ENCODE measurements around the gene MAML2. TPM values are rescaled to one million over a fixed set of nuclear protein-coding genes. Genes with fewer than 3 reads are reported as not detected.

Gene MAML2
- total and polyA plus RNA-seq, 9 of the 15 experiments (the other 6 are each of a cell fraction or from before 2014, with no cell fraction given): 0.79 to 6.8 (median 4.8) TPM

DNA sequence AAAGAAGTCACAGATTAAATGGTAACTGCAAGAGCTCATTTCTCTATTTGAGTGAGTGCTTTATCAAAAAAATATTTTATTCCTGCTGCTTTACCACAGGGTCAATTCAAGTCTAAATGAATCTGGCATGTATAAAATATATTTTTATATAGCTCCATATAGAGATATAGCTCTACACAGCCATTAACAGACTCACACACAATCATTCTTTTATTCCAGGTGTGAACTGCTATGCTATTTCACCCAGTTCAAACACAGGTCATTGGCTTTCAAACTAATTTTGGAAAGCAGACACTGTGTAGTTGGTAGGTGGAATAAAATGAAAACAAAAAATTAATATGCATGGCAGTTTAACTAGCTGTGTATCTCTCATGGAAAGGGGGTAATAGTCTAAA is 63.1 kb downstream of the MAML2 start:
- intact Hi-C loops (cut with micrococcal nuclease): loop anchor here (5.0 kb wide), 1 partner anchor 62 kb away; the partner anchor contains the start of gene MAML2
- Histone ChIP-seq H3K79me2 (ENCODE audit: control insufficient read depth, insufficient read depth, low read length) (no peaks in the 10 kb centered on the region; the same call in 2 of the 3 replicates), H4K20me1 (replicated peaks; ENCODE audit: control insufficient read depth, insufficient read depth, low read length) (no peaks in the 10 kb centered on the region), H3K27me3 (ENCODE audit: control insufficient read depth in 2 of 2, insufficient read depth in 2 of 2, low read length in 2 of 2) (no peaks in the 10 kb centered on the region), H3K27ac (ENCODE audit: extremely low read depth, low read depth, low read length) (peak overlapping the region; percentile 62; the same call in 1 of the 3 replicates), H3K9me1 (ENCODE audit: control insufficient read depth, insufficient read depth, low read length) (no peaks in the 10 kb centered on the region), H3K36me3 (ENCODE audit: control insufficient read depth, insufficient read depth, low read length) (no peaks in the 10 kb centered on the region), H3K9me3 (replicated peaks; ENCODE audit: control insufficient read depth, insufficient read depth, low read depth, low read length) (no peaks in the 10 kb centered on the region), H3K9ac (ENCODE audit: insufficient read depth in 1 of 2, low read depth in 2 of 2, low read length in 2 of 2) (no peak overlapping the region), H3K4me1 (replicated peaks in 1 of 2; ENCODE audit: control insufficient read depth in 2 of 2, insufficient read depth in 2 of 2, low read length in 2 of 2) (peaks cover 4 to 44% of the 10 kb centered on the region in 2 experiments), H2AFZ (ENCODE audit: low read depth, low read length) (no peak overlapping the region), H3K4me2 (ENCODE audit: insufficient read depth, low read length) (peak overlapping the region; percentile 35; the same call in 1 of the 2 replicates), H3K4me3 (no peak overlapping the region)
- POLR2A ChIA-PET: interaction anchor here (0.6 to 1.7 kb wide), 7 partner anchors 12 to 198 kb away, joined by 3 to 6 read pairs (median 3); no protein-coding TSS in a partner anchor
- CTCF ChIA-PET (ENCODE audit: low intra/inter-chr PET ratio): no interaction called here
- FAIRE-seq (no peak), ATAC-seq (no peak), DNase-seq (ENCODE audit: extremely low read depth in 1 of 4, low spot score in 3 of 4) (no peak)
- BruUV-seq (replicated peaks): no TSS peak
- TF ChIP-seq POLR2AphosphoS5 (IDR thresholded peaks at IDR 0.05; ENCODE audit: control insufficient read depth, insufficient read depth, low read depth, low read length) (no peak), ADNP (tag; IDR thresholded peaks at IDR 0.05) (0 out of 2 replicates have a peak, but pooled peaks have one; percentile 36), ZNF121 (CRISPR knock-in tag; conservative IDR thresholded peaks at IDR 0.05) (no peak)
- in situ Hi-C loops (cut with MboI): no loop called here

DNA sequence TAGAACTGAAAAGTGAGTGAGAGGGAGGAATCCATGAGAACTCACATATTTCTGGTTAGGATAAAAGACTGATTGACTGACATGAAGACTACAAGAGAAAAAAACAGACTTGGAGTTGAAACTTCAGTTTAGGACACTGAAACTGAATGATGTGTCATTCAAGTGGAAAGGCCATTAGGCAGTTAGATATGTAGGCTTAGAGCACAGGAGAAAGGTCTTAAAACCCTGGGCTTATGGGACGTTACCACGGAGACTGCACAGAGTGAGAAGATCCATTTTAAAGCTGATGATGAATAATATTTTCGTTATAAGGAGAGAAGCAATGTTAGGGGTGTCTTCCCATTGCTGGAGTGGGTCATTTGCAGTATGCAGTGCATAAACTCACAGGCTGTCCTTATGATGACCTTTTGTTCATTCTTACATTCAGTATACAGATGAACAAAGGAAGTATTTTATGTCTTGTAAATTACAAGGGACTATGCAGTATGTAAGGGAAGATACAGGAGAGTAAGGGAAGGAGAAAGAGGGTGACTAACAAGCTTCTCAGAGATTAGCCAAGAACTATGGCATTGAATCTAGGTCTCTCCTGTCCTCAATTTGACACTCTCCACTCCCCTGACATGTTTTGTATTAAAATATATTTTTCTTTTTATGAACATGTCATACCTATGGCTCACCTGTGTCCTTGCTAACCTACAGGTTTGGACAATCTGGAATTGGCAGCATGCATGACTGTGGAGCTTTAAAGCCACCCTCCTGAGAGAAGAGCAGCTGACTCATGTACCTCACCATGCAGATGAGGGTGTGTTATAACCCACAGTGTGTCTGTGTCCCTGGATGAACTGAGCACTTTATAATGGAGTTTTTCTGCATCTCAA is 63.7 kb downstream of the MAML2 start:
- Histone ChIP-seq H3K9me3 (replicated peaks; ENCODE audit: control insufficient read depth, insufficient read depth, low read depth, low read length) (no peaks in the 10 kb centered on the region), H3K4me3 (no peak overlapping the region), H4K20me1 (replicated peaks; ENCODE audit: control insufficient read depth, insufficient read depth, low read length) (no peaks in the 10 kb centered on the region), H3K9ac (ENCODE audit: insufficient read depth in 1 of 2, low read depth in 2 of 2, low read length in 2 of 2) (no peak overlapping the region), H3K9me1 (ENCODE audit: control insufficient read depth, insufficient read depth, low read length) (no peaks in the 10 kb centered on the region), H2AFZ (ENCODE audit: low read depth, low read length) (peak overlapping the region; percentile 37; the same call in 1 of the 2 replicates), H3K27me3 (ENCODE audit: control insufficient read depth in 2 of 2, insufficient read depth in 2 of 2, low read length in 2 of 2) (no peaks in the 10 kb centered on the region), H3K4me2 (ENCODE audit: insufficient read depth, low read length) (peak overlapping the region; percentile 35), H3K4me1 (replicated peaks in 1 of 2; ENCODE audit: control insufficient read depth in 2 of 2, insufficient read depth in 2 of 2, low read length in 2 of 2) (peaks cover 4 to 44% of the 10 kb centered on the region in 2 experiments), H3K36me3 (ENCODE audit: control insufficient read depth, insufficient read depth, low read length) (no peaks in the 10 kb centered on the region), H3K79me2 (ENCODE audit: control insufficient read depth, insufficient read depth, low read length) (no peaks in the 10 kb centered on the region; the same call in 2 of the 3 replicates), H3K27ac (ENCODE audit: extremely low read depth, low read depth, low read length) (peak overlapping the region; percentile 62; the same call in 2 of the 3 replicates)
- FAIRE-seq (peak; percentile 78), DNase-seq (ENCODE audit: extremely low read depth in 1 of 4, low spot score in 3 of 4) (peak in 2 of 4 experiments; percentile 59 to 66), ATAC-seq (peak; percentile 91)
- in situ Hi-C loops (cut with MboI): no loop called here
- intact Hi-C loops (cut with micrococcal nuclease): loop anchor here (5.0 kb wide), 1 partner anchor 63 kb away; the partner anchor contains the start of gene MAML2
- ChIA-PET CTCF (ENCODE audit: low intra/inter-chr PET ratio) (no interaction called here), POLR2A (interaction anchor here (0.6 to 1.7 kb wide), 7 partner anchors 12 to 197 kb away, joined by 3 to 6 read pairs (median 3); no protein-coding TSS in a partner anchor)
- BruUV-seq (replicated peaks): no TSS peak
- WGBS (ENCODE audit: insufficient coverage, low coverage, missing lambda C conversion rate): 3% methylated on average over 3 of the region's 3 CpGs
- TF ChIP-seq NFE2 (IDR thresholded peaks at IDR 0.05; ENCODE audit: low read depth) (peak; percentile 75), HMG20B (CRISPR knock-in tag; IDR thresholded peaks at IDR 0.05) (no peak), HOXB6 (CRISPR knock-in tag; IDR thresholded peaks at IDR 0.05; ENCODE audit: borderline replicate concordance) (no peak), KAT7 (CRISPR knock-in tag; IDR thresholded peaks at IDR 0.05; ENCODE audit: borderline replicate concordance) (no peak), CSDE1 (IDR thresholded peaks at IDR 0.05) (no peak), TRIM28 (IDR thresholded peaks at IDR 0.05) (no peak), ATF2 (CRISPR knock-in tag; IDR thresholded peaks at IDR 0.05) (no peak), ZBTB1 (CRISPR knock-in tag; IDR thresholded peaks at IDR 0.05; ENCODE audit: borderline replicate concordance, low read depth) (no peak), SLC30A9 (CRISPR knock-in tag; IDR thresholded peaks at IDR 0.05) (no peak), RBM34 (IDR thresholded peaks at IDR 0.05; ENCODE audit: borderline replicate concordance, insufficient read depth, low read length) (no peak), NR2C2 (CRISPR knock-in tag; IDR thresholded peaks at IDR 0.05) (no peak), NR2C2 (tag; IDR thresholded peaks at IDR 0.05) (no peak)

Data from K562 (cell line).